Esophagus squamous epithelium (tissue), 5 donors: ENCODE measurements around the gene TAF11L13. TPM values are rescaled to one million over a fixed set of nuclear protein-coding genes. Genes with fewer than 3 reads are reported as not detected.
"Not testable (repeated sequence)": the region's sequence is repeated elsewhere in the genome, so short reads cannot be mapped to it uniquely, and the experiment has no call there.

Experiments used
- DNase-seq: peaks from one replicate; lab custom pipeline; 2025; lab: John Stamatoyannopoulos, UW
- H3K27ac ChIP-seq, 4 donors: fragments of 200-600 bp; sonication (generic); one replicate each; pipeline ENCODE4 v1.5.1; 2016 to 2019; ENCODE audit warnings: mild to moderate bottlenecking in 1 of 4
- H3K27me3 ChIP-seq, 4 donors: fragments of 200-600 bp; sonication (generic); 1 replicate in 3 of 4; 2 replicates in 1 of 4; pipeline versions ENCODE4 v1.5.1 to v1.6.0; 2017 to 2021; ENCODE audit warnings: antibody characterized with exemption in 1 of 4
- H3K36me3 ChIP-seq, 3 donors: fragments of 200-600 bp; sonication (generic); one replicate each; pipeline ENCODE4 v1.5.1; 2016 to 2019
- H3K4me1 ChIP-seq, 3 donors: fragments of 200-600 bp; sonication (generic); one replicate each; pipeline ENCODE4 v1.5.1; 2017 to 2019
- H3K4me3 ChIP-seq, 4 donors: fragments of 200-600 bp; sonication (generic); 1 replicate in 3 of 4; 2 replicates in 1 of 4; pipeline ENCODE4 v1.5.1; 2016 to 2019; ENCODE audit warnings: mild to moderate bottlenecking in 2 of 4, moderate library complexity in 1 of 4
- H3K9me3 ChIP-seq, 3 donors: fragments of 200-600 bp; sonication (generic); one replicate each; pipeline ENCODE4 v1.5.1; 2016 to 2019
- CTCF ChIP-seq, 6 experiments: fragments of 450-650 bp in 4 of 6; fragments of 200-600 bp in 2 of 6; sonication (generic) in 2 of 6; IDR thresholded peaks; one replicate each; pipeline ENCODE4 v1.5.1; 2016 to 2019; ENCODE audit warnings: antibody characterized with exemption in 6 of 6, mild to moderate bottlenecking in 4 of 6, moderate library complexity in 4 of 6
- POLR2A ChIP-seq, 4 donors: fragments of 450-650 bp; IDR thresholded peaks; one replicate each; pipeline ENCODE4 v1.6.1; 2017; ENCODE audit warnings: antibody characterized with exemption in 4 of 4, mild to moderate bottlenecking in 4 of 4, moderate library complexity in 3 of 4
- WGBS, 2 donors: methylation state at CpG; one replicate each; pipeline ENCODE4 v1.1.5; 2018; 5-methylcytosine and 5-hydroxymethylcytosine counted together
- intact Hi-C: fragments of 100-400 bp; cut with DNase I; formaldehyde crosslinking; loops from one replicate; pipeline ENCODE4 v1.15.0; 2022
- total RNA-seq, 4 donors: library from RNA; depleted of rRNA; stranded (reverse); fragments of >200 nt; gene quantifications; one replicate each; pipeline ENCODE4 v1.1.0, GENCODE V29; 2016
- donor health status: DM: yes; HTN: yes; CAD: no.

The TAF11L13 gene
- total RNA-seq, 4 donors from 2014 or later: not detected

GRCh38 chr5:17614872-17615605, 16.8 kb upstream of the TAF11L13 start:
- WGBS, 2 donors: 90 to 91% methylated on average over 9 to 15 of the region's 17 CpGs
- Histone ChIP-seq H3K36me3 (no peaks in the 10 kb centered on the region), H3K27me3 (no peaks in the 10 kb centered on the region), H3K9me3 (no peaks in the 10 kb centered on the region), H3K27ac (no peak overlapping the region), H3K4me3 (no peak overlapping the region), H3K4me1 (no peaks in the 10 kb centered on the region)
- TF ChIP-seq POLR2A (IDR thresholded peaks at IDR 0.05) (no peak), CTCF (IDR thresholded peaks at IDR 0.05) (no peak)
- intact Hi-C loops: no loop called here
- no peak for DNase-seq

DNA sequence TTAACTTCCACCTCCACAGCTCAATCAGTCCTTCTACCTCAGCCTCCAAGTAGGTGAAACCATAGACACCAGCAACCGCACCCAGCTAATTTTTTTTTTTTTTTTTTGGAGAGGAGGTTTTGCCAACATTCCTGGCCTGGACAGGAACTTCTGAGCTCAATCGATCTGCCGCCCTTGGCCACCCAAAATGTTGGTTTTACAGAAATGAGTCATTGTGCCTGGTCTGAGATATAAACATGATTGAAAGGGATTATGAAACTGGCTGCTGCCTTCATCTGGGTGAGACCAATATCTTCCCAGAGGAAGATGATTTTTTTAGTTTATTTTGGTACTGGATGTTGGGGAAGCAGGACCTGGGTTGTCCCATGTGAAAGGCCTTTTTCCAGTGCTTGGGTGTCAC, 12.5 kb upstream of the TAF11L13 start:
- H3K4me3 ChIP-seq: no peak overlapping the region
- WGBS, 2 donors: 13 to 33% methylated on average over 3 of the region's 3 CpGs
- H3K27ac ChIP-seq: no peak overlapping the region
- intact Hi-C loops: no loop called here
- no peaks in the 10 kb centered on the region for H3K4me1 ChIP-seq
- no peak for TF ChIP-seq POLR2A (IDR thresholded peaks at IDR 0.05)
- TF ChIP-seq CTCF (IDR thresholded peaks at IDR 0.05): no peak
- no peaks in the 10 kb centered on the region for H3K9me3 ChIP-seq
- no peak for DNase-seq
- H3K36me3 ChIP-seq: no peaks in the 10 kb centered on the region
- no peaks in the 10 kb centered on the region for H3K27me3 ChIP-seq

GRCh38 chr5:17620627-17621026, 11.3 kb upstream of the TAF11L13 start:
- H3K4me1 ChIP-seq: no peaks in the 10 kb centered on the region
- no peak overlapping the region for H3K27ac ChIP-seq
- intact Hi-C loops: no loop called here
- WGBS, 2 donors: 100% methylated on average over 7 of the region's 17 CpGs; no CpG with 5 or more reads in 1 of the 2 donors
- H3K4me3 ChIP-seq: no peak overlapping the region
- no peak for DNase-seq
- TF ChIP-seq POLR2A (IDR thresholded peaks at IDR 0.05) (no peak), CTCF (IDR thresholded peaks at IDR 0.05) (no peak)
- no peaks in the 10 kb centered on the region for H3K27me3 ChIP-seq
- H3K9me3 ChIP-seq: no peaks in the 10 kb centered on the region
- H3K36me3 ChIP-seq: no peaks in the 10 kb centered on the region

- no peak for DNase-seq
- H3K36me3 ChIP-seq: no peaks in the 10 kb centered on the region
- no peak overlapping the region for H3K4me3 ChIP-seq
- no peaks in the 10 kb centered on the region for H3K27me3 ChIP-seq
- H3K4me1 ChIP-seq: no peaks in the 10 kb centered on the region
- WGBS, 2 donors: 74 to 87% methylated on average over 5 to 7 of the region's 11 CpGs
- TF ChIP-seq CTCF (IDR thresholded peaks at IDR 0.05) (no peak), POLR2A (IDR thresholded peaks at IDR 0.05) (no peak)
- intact Hi-C loops: no loop called here
- H3K9me3 ChIP-seq: no peaks in the 10 kb centered on the region
- no peak overlapping the region for H3K27ac ChIP-seq
Measured at GRCh38 chr5:17625686-17626085, 6.2 kb upstream of the TAF11L13 start.

- TF ChIP-seq POLR2A (IDR thresholded peaks at IDR 0.05) (no peak), CTCF (IDR thresholded peaks at IDR 0.05) (no peak)
- Histone ChIP-seq H3K9me3 (no peaks in the 10 kb centered on the region), H3K27ac (no peak within 1 kb of the TSS), H3K4me3 (no peak within 1 kb of the TSS), H3K4me1 (no peaks in the 10 kb centered on the region), H3K36me3 (no peaks in the 10 kb centered on the region), H3K27me3 (no peaks in the 10 kb centered on the region)
- no peak for DNase-seq
- WGBS, 2 donors: 86 to 87% methylated on average over 3 to 5 of the region's 5 CpGs
- intact Hi-C loops: no loop called here
Measured at GRCh38 chr5:17634160-17634559, 2.3 kb downstream of the TAF11L13 start, which contains the start of gene TAF11L14. Gene TAF11L14 (plus strand): TSS chr5:17634460.

GRCh38 chr5:17649232-17649631, 17.3 kb downstream of the TAF11L13 start:
- H3K27ac ChIP-seq, H3K27me3 ChIP-seq, H3K9me3 ChIP-seq, DNase-seq, H3K4me1 ChIP-seq, H3K36me3 ChIP-seq, intact Hi-C loops, H3K4me3 ChIP-seq: not testable (repeated sequence)
- WGBS, 2 donors: 93 to 96% methylated on average over 10 of the region's 10 CpGs

DNA sequence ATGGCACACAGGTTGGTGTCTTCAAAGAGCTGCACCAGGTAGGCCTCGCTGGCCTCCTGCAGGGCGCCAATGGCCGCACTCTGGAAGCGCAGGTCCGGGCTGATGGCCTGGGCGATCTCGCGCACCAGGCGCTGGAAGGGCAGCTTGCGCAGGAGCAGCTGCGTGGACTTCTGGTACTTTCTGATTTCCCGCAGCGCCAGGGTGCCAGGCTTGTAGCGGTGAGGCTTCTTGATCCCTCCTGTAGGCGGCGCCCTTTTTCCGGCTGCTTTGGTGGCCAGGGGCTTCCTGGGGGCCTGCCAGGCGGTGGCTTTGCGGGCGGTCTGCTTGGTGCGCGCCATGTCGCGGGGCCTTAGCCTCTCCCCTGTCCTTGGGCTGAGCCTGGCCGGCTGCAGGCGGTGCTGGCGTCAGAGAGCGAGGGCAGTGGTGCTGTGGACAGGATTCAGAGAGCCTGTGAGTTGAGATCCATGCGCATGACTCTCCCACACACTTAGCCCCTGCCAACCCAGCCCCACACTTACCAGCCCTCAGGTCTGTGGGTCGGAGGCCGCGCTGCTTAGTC, 23.4 kb downstream of the TAF11L13 start:
- DNase-seq, H3K27ac ChIP-seq, H3K4me3 ChIP-seq, intact Hi-C loops, H3K36me3 ChIP-seq, H3K27me3 ChIP-seq, H3K4me1 ChIP-seq, H3K9me3 ChIP-seq: not testable (repeated sequence)
- 92 to 98% methylated on average over 4 to 8 of the region's 32 CpGs for WGBS, 2 donors
